Measurements from ENCODE around the gene NLRP10.

Gene NLRP10

GRCh38 chr11:7973011-7973410 is 7.8 kb upstream of the NLRP10 start:
- no peak for DNase-seq

GRCh38 chr11:7971846-7972245 is 6.6 kb upstream of the NLRP10 start:
- DNase-seq, result no peak

- DNase-seq, result no peak
These were observed 4.8 kb upstream of the NLRP10 start for GRCh38 chr11:7969756-7970646.

GRCh38 chr11:7968686-7969085 is 3.4 kb upstream of the NLRP10 start:
- no peak for DNase-seq

GRCh38 chr11:7967826-7968225 is 2.6 kb upstream of the NLRP10 start:
- no peak for DNase-seq

GRCh38 chr11:7967097-7967496 is 1.9 kb upstream of the NLRP10 start:
- DNase-seq, result no peak

- no peak for DNase-seq
These were observed 374 bp downstream of the NLRP10 start for GRCh38 chr11:7964873-7965272.

- DNase-seq, result no peak
These were observed 986 bp downstream of the NLRP10 start for GRCh38 chr11:7964261-7964660.

- DNase-seq, result no peak
These were observed 10.1 kb downstream of the NLRP10 start for GRCh38 chr11:7955191-7955590.

GRCh38 chr11:7949934-7950333 is 15.3 kb downstream of the NLRP10 start:
- DNase-seq, result no peak

GRCh38 chr11:7944123-7944522 is 21.1 kb downstream of the NLRP10 start:
- no peak for DNase-seq

GRCh38 chr11:7941608-7942007 is 23.6 kb downstream of the NLRP10 start, which contains the start of gene OR10A3:
Gene OR10A3, minus strand, starts transcription at chr11:7941708. Its CDS starts 2,188 bp downstream, at chr11:7939520.
- DNase-seq, result no peak

- no peak for DNase-seq
These were observed 24.1 kb downstream of the NLRP10 start for GRCh38 chr11:7941146-7941545.

GRCh38 chr11:7936615-7937014 is 28.6 kb downstream of the NLRP10 start:
- no peak for DNase-seq

- no peak for DNase-seq
These were observed 34.1 kb downstream of the NLRP10 start, which contains the start of gene OR10A6 for GRCh38 chr11:7931168-7931567. Gene OR10A6, minus strand, starts transcription at chr11:7931268. Its CDS starts 2,606 bp downstream, at chr11:7928662.

GRCh38 chr11:7927635-7928034 is 37.6 kb downstream of the NLRP10 start:
- no peak for DNase-seq

GRCh38 chr11:7924536-7924935 is 40.7 kb downstream of the NLRP10 start:
- DNase-seq, result no peak

- no peak for DNase-seq
These were observed 47.1 kb downstream of the NLRP10 start for GRCh38 chr11:7918141-7918540.

Data from stimulated activated CD4-positive, alpha-beta T cell treated with anti-CD3 and anti-CD28 coated beads, Interleukin-4, amount 100 ng/mL, for 1 hour (primary cell).